ENCODE results near the gene LRIT1. TPM values are rescaled to one million over a fixed set of nuclear protein-coding genes. Genes with fewer than 3 reads are reported as not detected.

LRIT1 gene
- total RNA-seq, 4 donors from 2014 or later, result not detected

DNA sequence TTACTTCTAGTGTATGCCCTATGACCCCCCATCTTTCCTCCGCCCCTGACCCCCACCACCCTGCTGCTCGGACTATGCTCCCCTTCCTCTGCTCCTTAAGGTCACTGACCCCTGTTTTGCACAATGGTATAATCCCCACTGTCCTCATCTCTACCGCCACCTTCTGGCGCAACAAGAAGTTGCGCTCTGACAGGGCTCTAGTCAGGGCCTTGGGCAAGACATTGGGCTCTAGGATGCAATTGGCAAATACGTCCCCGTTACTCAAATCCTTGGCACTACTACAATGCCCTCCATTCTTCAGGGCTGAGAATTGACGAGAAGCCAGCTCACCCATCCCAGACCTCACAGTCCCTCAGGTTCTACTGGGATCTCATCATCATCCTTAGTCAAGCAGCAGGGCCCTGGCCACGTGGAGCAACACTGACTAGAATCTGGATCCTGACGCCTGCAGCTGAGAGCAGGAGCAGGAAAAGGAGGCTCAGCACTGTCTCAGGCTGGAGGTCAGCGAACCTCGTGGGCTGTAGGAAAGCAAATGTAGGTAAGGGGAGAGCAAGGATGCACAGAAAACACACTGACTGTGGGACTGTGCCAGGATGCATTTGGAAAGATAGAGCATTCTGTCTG lies 26.6 kb downstream of the LRIT1 start:
- no peak for ATAC-seq (ENCODE audit: low FRiP score)
- no peak for DNase-seq (ENCODE audit: low spot score)
- no peak for TF ChIP-seq CTCF (IDR thresholded peaks at IDR 0.05)

DNA sequence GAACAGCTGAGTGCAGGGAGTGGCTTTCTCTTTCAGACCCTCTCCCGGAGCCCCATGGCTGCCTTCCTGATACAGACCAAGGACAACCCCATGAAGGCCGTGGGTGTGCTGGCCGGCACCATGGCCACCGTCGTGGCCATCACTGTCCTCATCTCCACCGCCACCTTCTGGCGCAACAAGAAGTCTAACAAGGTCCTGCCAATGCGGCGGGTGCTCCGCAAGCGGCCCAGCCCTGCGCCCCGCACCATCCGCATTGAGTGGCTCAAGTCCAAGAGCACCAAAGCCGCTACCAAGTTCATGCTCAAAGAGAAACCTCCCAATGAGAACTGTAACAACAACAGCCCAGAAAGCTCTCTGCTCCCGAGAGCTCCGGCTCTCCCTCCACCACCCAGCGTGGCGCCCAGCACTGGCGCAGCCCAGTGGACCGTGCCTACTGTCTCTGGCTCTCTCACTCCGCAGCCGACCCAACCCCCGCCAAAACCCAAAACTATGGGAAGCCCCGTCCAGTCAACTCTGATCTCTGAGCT lies 27.2 kb downstream of the LRIT1 start:
- no peak for DNase-seq (ENCODE audit: low spot score)

GRCh38 chr10:84213076-84213475 lies 28.3 kb downstream of the LRIT1 start:
- TF ChIP-seq CTCF (IDR thresholded peaks at IDR 0.05), result no peak
- no peak for ATAC-seq (ENCODE audit: low FRiP score)
- DNase-seq (ENCODE audit: low spot score), result no peak

More for the DNA sequence above, 27.2 kb downstream of the LRIT1 start:
- no peak for ATAC-seq (ENCODE audit: low FRiP score)
- TF ChIP-seq CTCF (IDR thresholded peaks at IDR 0.05), result no peak

DNA sequence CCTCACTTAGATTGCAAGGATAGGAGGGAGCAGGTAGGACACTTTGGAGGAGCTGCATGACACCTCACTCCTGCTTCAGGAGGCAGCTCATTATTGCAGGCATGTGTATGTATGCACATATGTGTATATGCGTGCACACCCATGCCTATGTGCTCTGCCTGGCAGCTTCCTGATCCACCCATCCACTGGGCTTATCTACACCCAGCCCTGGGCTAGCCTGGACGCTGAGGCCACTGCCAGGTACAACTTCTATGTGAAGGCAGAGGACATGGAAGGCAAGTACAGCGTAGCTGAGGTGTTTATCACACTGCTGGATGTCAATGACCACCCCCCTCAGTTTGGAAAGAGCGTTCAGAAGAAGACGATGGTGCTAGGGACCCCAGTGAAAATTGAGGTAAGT lies 29.3 kb downstream of the LRIT1 start:
- ATAC-seq (ENCODE audit: low FRiP score), result no peak
- TF ChIP-seq CTCF (IDR thresholded peaks at IDR 0.05), result no peak
- no peak for DNase-seq (ENCODE audit: low spot score)

- ATAC-seq (ENCODE audit: low FRiP score), result no peak
- TF ChIP-seq CTCF (IDR thresholded peaks at IDR 0.05), result no peak
- no peak for DNase-seq (ENCODE audit: low spot score)
Observed at GRCh38 chr10:84211566-84211965, 29.8 kb downstream of the LRIT1 start.

- no peak for ATAC-seq (ENCODE audit: low FRiP score)
- TF ChIP-seq CTCF (IDR thresholded peaks at IDR 0.05), result no peak
- no peak for DNase-seq (ENCODE audit: low spot score)
Observed at GRCh38 chr10:84208023-84208422, 33.3 kb downstream of the LRIT1 start.

DNA sequence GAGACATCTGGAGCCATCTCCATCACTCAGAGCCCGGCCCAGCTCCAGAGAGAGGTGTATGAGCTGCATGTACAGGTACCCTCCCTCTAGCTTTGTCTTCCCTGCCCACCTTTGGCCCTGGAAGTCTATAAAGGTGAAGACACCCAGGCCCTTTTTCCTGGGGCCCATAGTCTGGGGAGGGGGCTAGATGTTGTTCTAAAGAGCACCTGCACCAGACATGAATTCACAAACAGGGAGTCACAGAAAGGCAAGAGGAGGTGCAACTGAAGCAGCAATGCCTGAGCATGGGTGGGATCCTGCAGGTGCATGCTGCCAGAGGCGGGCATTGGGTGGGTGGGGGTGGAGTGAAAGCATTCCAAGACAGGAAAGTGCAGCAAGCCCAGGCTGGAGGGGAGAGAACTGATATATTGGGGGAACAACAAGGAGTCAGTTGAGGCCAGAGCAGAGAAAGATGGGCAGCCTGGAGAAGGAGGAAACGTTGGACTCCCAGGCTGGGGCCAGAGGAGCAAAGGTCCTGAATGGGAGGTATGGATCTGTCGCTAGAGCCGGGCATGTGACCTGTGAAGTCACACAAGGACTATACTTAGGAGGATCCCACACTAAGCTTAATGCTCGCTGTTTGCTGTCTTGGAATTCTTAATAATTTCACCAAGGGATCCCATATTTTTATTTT lies 35.4 kb downstream of the LRIT1 start:
- no peak for TF ChIP-seq CTCF (IDR thresholded peaks at IDR 0.05)
- DNase-seq (ENCODE audit: low spot score) (no peak), ATAC-seq (ENCODE audit: low FRiP score) (no peak)
